ENCODE results near the gene LRP5. TPM values are rescaled to one million over a fixed set of nuclear protein-coding genes. Genes with fewer than 3 reads are reported as not detected.

LRP5 gene
- total and polyA plus RNA-seq, 9 of the 15 experiments (the other 6 are each of a cell fraction or from before 2014, with no cell fraction given), result 0.48 to 44.2 (median 13.5) TPM

- DNase-seq (ENCODE audit: extremely low read depth in 1 of 4, low spot score in 3 of 4), result no peak
- peaks cover 20 to 35% of the 10 kb centered on the region in 2 experiments for H3K4me1 ChIP-seq (replicated peaks in 1 of 2; ENCODE audit: control insufficient read depth in 2 of 2, insufficient read depth in 2 of 2, low read length in 2 of 2)
- no peak overlapping the region for H3K4me2 ChIP-seq (ENCODE audit: insufficient read depth, low read length)
- peak overlapping the region in 1 of 2 experiments; percentile 24; a peak in 2 of 4 replicates for H3K9ac ChIP-seq (ENCODE audit: insufficient read depth in 1 of 2, low read depth in 2 of 2, low read length in 2 of 2)
- no peak overlapping the region for H2AFZ ChIP-seq (ENCODE audit: low read depth, low read length)
- in situ Hi-C loops (cut with MboI) (no loop called here), intact Hi-C loops (cut with micrococcal nuclease) (no loop called here)
- peaks cover 19% of the 10 kb centered on the region for H3K9me1 ChIP-seq (ENCODE audit: control insufficient read depth, insufficient read depth, low read length)
- ChIA-PET CTCF (ENCODE audit: low intra/inter-chr PET ratio) (no interaction called here), POLR2A (interaction anchor here (0.7 to 1.7 kb wide), 2 partner anchors 10 to 17 kb away, joined by 3 read pairs; no protein-coding TSS in a partner anchor)
- no peak for ATAC-seq
- no peak overlapping the region for H3K4me3 ChIP-seq
- TF ChIP-seq EGR1 (conservative IDR thresholded peaks at IDR 0.05), result peak; percentile 36; the same call in 1 of the 2 replicates
- TF ChIP-seq USF2 (CRISPR knock-in tag; IDR thresholded peaks at IDR 0.05), result no peak
- TF ChIP-seq ZNF75A (CRISPR knock-in tag; IDR thresholded peaks at IDR 0.05), result 0 out of 2 replicates have a peak, but pooled peaks have one; percentile 50
- H3K27me3 ChIP-seq (ENCODE audit: control insufficient read depth in 2 of 2, insufficient read depth in 2 of 2, low read length in 2 of 2), result no peaks in the 10 kb centered on the region
- peaks cover 49% of the 10 kb centered on the region for H3K36me3 ChIP-seq (ENCODE audit: control insufficient read depth, insufficient read depth, low read length)
- WGBS (ENCODE audit: insufficient coverage, low coverage, missing lambda C conversion rate), result 68% methylated on average over 17 of the region's 17 CpGs
- H3K79me2 ChIP-seq (ENCODE audit: control insufficient read depth, insufficient read depth, low read length), result peaks cover 85% of the 10 kb centered on the region
- no TSS peak for BruUV-seq (replicated peaks)
- FAIRE-seq, result no peak
- no peaks in the 10 kb centered on the region; the same call in 1 of the 2 replicates for H3K9me3 ChIP-seq (replicated peaks; ENCODE audit: control insufficient read depth, insufficient read depth, low read depth, low read length)
- H3K27ac ChIP-seq (ENCODE audit: extremely low read depth, low read depth, low read length), result no peak overlapping the region
- H4K20me1 ChIP-seq (replicated peaks; ENCODE audit: control insufficient read depth, insufficient read depth, low read length), result peaks cover 62% of the 10 kb centered on the region
Measured at GRCh38 chr11:68471360-68472340, 159.3 kb downstream of the LRP5 start.

Measured in K562 (cell line).